Natural killer cell treated with Interleukin-12 subunit alpha and Interleukin-12 subunit beta and Interleukin-15 and Interleukin-18, amount 100 ng/mL, for 72 hours (primary cell): ENCODE data around the gene SIPA1L3. TPM values are rescaled to one million over a fixed set of nuclear protein-coding genes. Genes with fewer than 3 reads are reported as not detected.

Experiments
- ATAC-seq, 2 donors: fragments of 150-1000 bp; cut with Tn5 transposase in 1 of 2; sonication (Bioruptor Pico), chemical (Tn5 transposase) in 1 of 2; 2 replicates each; pipeline ENCODE4 v1.10.0; 2021
- DNase-seq: peaks from one replicate; pipeline ENCODE4 v3.0.0; 2022; ENCODE audit warnings: low spot score
- H3K27ac Mint-ChIP-seq, 2 donors: 1 replicate in 1 of 2; 2 replicates in 1 of 2; pipeline ENCODE4 v1.8.0; 2022; ENCODE audit warnings: mixed read lengths in 2 of 2, mild to moderate bottlenecking in 1 of 2, moderate library complexity in 1 of 2
- H3K27me3 Mint-ChIP-seq, 2 donors: 1 replicate in 1 of 2; 2 replicates in 1 of 2; pipeline ENCODE4 v1.8.0; 2022; ENCODE audit warnings: mixed read lengths in 2 of 2
- H3K36me3 Mint-ChIP-seq: one replicate; pipeline ENCODE4 v1.8.0; 2022; ENCODE audit warnings: mixed read lengths
- H3K4me1 Mint-ChIP-seq, 2 donors: 1 replicate in 1 of 2; 2 replicates in 1 of 2; pipeline ENCODE4 v1.8.0; 2022; ENCODE audit warnings: low read depth in 2 of 2, mixed read lengths in 2 of 2, mild to moderate bottlenecking in 1 of 2
- H3K4me3 Mint-ChIP-seq: one replicate; pipeline ENCODE4 v1.8.0; 2022; ENCODE audit warnings: mixed read lengths
- H3K9me3 Mint-ChIP-seq: 2 replicates; pipeline ENCODE4 v1.8.0; 2022; ENCODE audit warnings: mixed read lengths
- total RNA-seq, 2 donors: library from RNA; stranded (reverse); gene quantifications; one replicate each; pipeline ENCODE4 v1.2.3, GENCODE V29; 2022

Gene SIPA1L3
- total RNA-seq, 2 donors from 2014 or later = 16.8 to 31.0 TPM

DNA sequence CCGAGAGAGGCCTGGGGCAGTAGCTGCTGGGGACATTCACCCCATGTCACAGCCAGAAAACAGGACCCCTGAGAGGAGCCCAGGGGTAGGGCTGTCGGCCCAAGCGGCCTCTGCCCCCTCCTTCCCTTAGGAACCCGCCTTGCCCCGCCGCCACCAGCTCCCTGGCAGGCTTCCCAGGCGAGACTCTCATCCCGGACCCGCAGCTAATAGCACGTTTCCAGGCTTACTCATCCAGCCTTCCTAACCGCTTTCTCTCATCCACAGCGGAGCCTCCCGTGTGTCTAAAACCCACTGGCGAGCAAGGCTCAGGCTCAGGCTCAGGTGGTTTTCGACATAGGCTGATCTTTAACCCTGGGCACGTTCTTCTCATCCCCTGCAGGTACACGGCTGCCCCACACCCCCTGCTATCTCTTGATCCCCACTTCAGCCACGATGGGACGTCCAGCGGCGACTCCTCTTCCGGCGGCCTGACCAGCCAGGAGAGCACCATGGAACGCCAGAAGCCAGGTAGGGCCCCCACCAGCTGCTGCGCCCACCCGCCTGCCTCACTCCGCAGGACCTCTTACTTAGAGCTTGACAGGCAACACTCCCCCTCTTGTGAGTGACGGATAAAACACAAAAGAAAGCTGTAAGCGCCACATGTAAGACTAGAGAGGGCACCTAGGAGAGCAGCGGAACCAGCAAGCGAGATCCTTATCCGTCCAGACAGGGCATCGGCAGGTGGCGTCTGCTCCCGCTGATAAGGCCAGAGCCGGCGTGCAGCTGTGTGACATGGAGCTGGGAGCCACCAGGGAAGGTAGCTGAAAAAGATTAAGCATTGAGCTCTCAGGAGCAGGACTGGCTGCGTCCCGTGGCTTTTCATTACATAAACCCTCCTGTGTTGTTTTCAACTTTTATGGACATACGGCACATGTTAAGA lies 245.7 kb downstream of the SIPA1L3 start:
- Mint-ChIP-seq H3K36me3 (no peaks in the 10 kb centered on the region), H3K4me1 (peaks cover 0 to 3% of the 10 kb centered on the region in 2 donors), H3K4me3 (no peak overlapping the region), H3K9me3 (no peaks in the 10 kb centered on the region), H3K27me3 (no peaks in the 10 kb centered on the region), H3K27ac (no peak overlapping the region)
- ATAC-seq (no peak), DNase-seq (no peak)

DNA sequence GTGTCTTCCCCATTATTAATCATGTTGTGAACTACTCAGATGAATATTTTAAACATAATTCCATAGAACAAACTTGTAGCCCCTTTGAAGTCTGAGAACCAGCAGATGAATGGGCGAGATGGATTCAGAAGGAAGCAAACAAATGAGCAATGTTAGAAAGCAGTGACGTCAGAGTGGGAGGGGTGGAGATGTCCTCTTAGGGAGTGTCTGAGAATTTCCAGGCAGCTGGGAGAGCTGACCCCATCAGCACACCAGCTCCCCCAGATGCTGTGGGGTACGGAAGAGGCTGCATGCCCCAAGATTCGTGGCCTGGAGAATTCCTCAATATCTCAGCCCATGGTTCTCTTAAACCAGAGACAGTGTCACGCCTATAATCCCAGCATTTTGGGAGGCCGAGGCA lies 248.4 kb downstream of the SIPA1L3 start:
- Mint-ChIP-seq H3K9me3 (no peaks in the 10 kb centered on the region), H3K4me1 (peaks cover 0 to 3% of the 10 kb centered on the region in 2 donors), H3K4me3 (no peak overlapping the region), H3K27me3 (no peaks in the 10 kb centered on the region), H3K27ac (no peak overlapping the region), H3K36me3 (no peaks in the 10 kb centered on the region)
- DNase-seq (no peak), ATAC-seq (no peak)

GRCh38 chr19:38158730-38159129 lies 251.7 kb downstream of the SIPA1L3 start:
- Mint-ChIP-seq H3K4me3 (no peak overlapping the region), H3K4me1 (peaks cover 0 to 3% of the 10 kb centered on the region in 2 donors), H3K36me3 (no peaks in the 10 kb centered on the region), H3K27me3 (no peaks in the 10 kb centered on the region), H3K27ac (no peak overlapping the region), H3K9me3 (no peaks in the 10 kb centered on the region)
- no peak for DNase-seq
- no peak for ATAC-seq

GRCh38 chr19:38162094-38162493 lies 255.1 kb downstream of the SIPA1L3 start:
- Mint-ChIP-seq H3K4me1 (no peaks in the 10 kb centered on the region), H3K27ac (no peak overlapping the region), H3K4me3 (no peak overlapping the region), H3K36me3 (no peaks in the 10 kb centered on the region), H3K27me3 (no peaks in the 10 kb centered on the region), H3K9me3 (no peaks in the 10 kb centered on the region)
- no peak for DNase-seq
- no peak for ATAC-seq

GRCh38 chr19:38162632-38163031 lies 255.6 kb downstream of the SIPA1L3 start:
- Mint-ChIP-seq H3K4me3 (no peak overlapping the region), H3K27me3 (no peaks in the 10 kb centered on the region), H3K36me3 (no peaks in the 10 kb centered on the region), H3K27ac (no peak overlapping the region), H3K9me3 (no peaks in the 10 kb centered on the region), H3K4me1 (no peaks in the 10 kb centered on the region)
- no peak for ATAC-seq
- no peak for DNase-seq

DNA sequence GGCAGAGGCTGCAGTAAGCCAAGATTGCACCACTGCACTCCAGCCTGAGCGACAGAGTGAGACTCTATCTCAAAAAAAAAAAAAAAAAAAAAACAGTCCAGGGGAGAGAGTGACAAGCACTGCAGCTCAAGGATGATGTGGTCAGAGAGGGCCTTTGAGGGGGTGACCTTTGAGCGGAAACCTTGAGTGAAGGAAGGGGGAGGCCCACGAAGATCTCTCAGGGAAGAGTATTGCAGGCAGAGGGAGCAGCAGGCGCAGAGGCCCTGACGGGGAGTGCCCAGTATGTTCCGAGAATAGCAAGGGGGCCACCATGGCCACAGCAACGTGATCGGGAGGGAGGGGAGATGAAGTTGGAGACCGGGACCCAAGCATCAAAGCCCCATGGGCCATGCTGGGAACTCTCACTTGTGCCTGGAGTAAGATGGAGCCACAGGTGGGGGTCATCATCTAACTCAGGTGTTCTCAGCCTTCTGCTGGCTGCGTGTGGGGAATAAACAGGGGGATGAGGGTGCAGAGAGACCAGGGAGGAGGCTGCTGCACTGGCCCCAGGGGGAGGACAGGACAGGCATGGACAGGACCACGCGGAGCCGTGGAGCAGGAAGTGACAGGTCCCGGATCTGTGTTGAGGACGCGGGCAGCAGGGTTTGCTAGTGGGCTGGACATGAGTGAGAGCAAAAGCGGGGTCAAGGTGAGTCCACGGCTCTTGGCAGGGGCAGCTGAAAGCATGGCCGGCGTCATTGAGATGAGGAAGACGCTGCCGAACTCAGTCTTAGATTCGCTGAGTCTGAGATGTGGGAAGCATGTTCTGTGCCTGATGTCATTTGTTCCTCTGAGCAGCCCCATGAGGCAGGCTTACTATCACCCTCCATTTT lies 256.6 kb downstream of the SIPA1L3 start:
- Mint-ChIP-seq H3K36me3 (no peaks in the 10 kb centered on the region), H3K27me3 (no peaks in the 10 kb centered on the region), H3K4me1 (no peaks in the 10 kb centered on the region), H3K9me3 (no peaks in the 10 kb centered on the region), H3K4me3 (no peak overlapping the region), H3K27ac (no peak overlapping the region)
- DNase-seq (no peak), ATAC-seq (no peak)

DNA sequence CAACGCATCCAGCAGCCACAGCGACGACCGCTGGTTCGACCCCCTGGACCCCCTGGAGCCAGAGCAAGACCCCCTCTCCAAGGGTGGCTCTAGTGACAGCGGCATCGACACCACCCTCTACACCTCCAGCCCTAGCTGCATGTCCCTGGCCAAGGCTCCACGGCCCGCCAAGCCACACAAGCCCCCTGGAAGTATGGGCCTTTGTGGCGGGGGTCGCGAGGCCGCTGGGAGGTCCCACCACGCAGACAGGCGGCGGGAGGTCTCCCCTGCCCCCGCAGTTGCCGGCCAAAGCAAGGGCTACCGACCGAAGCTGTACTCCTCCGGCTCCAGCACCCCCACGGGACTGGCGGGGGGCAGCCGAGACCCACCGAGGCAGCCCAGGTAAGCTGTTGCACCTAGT lies 257.5 kb downstream of the SIPA1L3 start:
- no peak for DNase-seq
- no peaks in the 10 kb centered on the region for H3K36me3 Mint-ChIP-seq
- H3K27me3 Mint-ChIP-seq = no peaks in the 10 kb centered on the region

DNA sequence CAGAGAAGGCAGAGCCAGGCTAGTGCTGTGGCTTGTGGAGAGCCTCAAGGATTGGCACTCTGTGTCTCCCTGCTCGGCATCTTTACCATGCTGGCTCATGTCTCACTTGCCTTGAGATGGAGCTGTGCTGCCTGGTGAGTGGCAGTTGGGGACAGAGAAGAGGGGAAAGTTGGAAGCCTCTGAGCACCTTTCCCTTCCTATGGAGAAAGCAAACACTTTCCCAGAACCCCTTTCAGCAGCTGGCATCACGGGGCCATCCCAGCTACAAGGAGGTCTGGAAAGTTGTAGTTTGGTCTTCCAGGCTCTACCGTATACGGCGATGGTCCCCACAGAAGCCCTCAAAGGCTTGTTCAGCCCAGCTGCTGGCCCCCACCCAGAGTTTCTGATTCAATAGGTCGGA lies 258.3 kb downstream of the SIPA1L3 start:
- Mint-ChIP-seq H3K4me3 (no peak overlapping the region), H3K27ac (no peak overlapping the region), H3K27me3 (no peaks in the 10 kb centered on the region), H3K4me1 (no peaks in the 10 kb centered on the region), H3K9me3 (no peaks in the 10 kb centered on the region), H3K36me3 (no peaks in the 10 kb centered on the region)
- no peak for DNase-seq
- no peak for ATAC-seq

More for the DNA sequence above, 257.5 kb downstream of the SIPA1L3 start:
- Mint-ChIP-seq H3K4me1 (no peaks in the 10 kb centered on the region), H3K9me3 (no peaks in the 10 kb centered on the region), H3K27ac (no peak overlapping the region), H3K4me3 (no peak overlapping the region)
- no peak for ATAC-seq

DNA sequence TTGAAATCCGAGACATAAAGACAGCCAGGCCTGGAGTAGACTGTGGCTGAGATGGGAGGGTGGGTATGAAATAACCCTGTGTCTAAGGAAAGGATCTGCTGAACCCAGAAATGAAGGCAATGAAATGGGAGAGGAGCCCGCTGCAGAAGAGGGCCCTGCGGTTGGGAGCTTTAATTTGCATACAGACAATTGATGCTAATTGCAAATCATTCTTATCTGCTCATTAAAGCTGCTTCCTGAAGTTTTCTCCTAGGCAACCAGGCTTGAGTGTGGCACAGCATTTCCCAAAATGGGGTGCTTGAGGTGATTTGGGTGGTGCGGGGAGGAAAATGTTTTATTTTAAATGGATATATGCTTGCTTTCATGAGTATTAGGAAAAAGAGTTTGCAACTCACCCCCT lies 261.6 kb downstream of the SIPA1L3 start:
- H3K9me3 Mint-ChIP-seq = no peaks in the 10 kb centered on the region
- H3K4me1 Mint-ChIP-seq = peaks cover 0 to 2% of the 10 kb centered on the region in 2 donors
- H3K27ac Mint-ChIP-seq = no peak overlapping the region
- no peak overlapping the region for H3K4me3 Mint-ChIP-seq
- no peak for ATAC-seq
- no peak for DNase-seq
- H3K36me3 Mint-ChIP-seq = no peaks in the 10 kb centered on the region
- H3K27me3 Mint-ChIP-seq = no peaks in the 10 kb centered on the region

DNA sequence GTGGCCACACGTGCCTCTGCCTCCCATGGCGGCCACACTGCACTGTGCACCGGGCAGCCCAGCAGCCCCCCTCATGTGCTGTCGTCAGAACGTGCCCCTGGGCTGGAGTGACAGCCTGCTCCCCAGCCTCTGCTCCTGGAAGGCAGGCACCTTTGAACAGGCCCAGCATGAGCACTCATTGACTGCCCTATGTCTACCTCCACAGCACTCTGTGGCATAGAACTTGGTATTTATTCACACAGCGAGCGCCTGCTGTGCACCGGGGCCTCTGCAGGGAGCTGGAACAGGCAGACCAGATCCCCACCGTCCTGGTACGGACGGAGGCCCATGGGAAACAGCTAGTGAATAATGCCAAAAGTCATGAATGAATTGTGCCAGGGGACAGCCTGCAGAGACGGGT lies 263.3 kb downstream of the SIPA1L3 start:
- H3K4me1 Mint-ChIP-seq = peaks cover 0 to 3% of the 10 kb centered on the region in 2 donors
- no peaks in the 10 kb centered on the region for H3K36me3 Mint-ChIP-seq
- no peaks in the 10 kb centered on the region for H3K9me3 Mint-ChIP-seq
- DNase-seq (no peak), ATAC-seq (no peak)
- H3K27ac Mint-ChIP-seq = no peak overlapping the region
- no peaks in the 10 kb centered on the region for H3K27me3 Mint-ChIP-seq
- no peak overlapping the region for H3K4me3 Mint-ChIP-seq

- Mint-ChIP-seq H3K4me3 (no peak overlapping the region), H3K4me1 (peaks cover 0 to 3% of the 10 kb centered on the region in 2 donors), H3K36me3 (no peaks in the 10 kb centered on the region), H3K9me3 (no peaks in the 10 kb centered on the region), H3K27me3 (no peaks in the 10 kb centered on the region), H3K27ac (peak overlapping the region in 1 of 2 donors; percentile 67)
- ATAC-seq (no peak), DNase-seq (no peak)
Measured at GRCh38 chr19:38172001-38172400, 265.0 kb downstream of the SIPA1L3 start.

DNA sequence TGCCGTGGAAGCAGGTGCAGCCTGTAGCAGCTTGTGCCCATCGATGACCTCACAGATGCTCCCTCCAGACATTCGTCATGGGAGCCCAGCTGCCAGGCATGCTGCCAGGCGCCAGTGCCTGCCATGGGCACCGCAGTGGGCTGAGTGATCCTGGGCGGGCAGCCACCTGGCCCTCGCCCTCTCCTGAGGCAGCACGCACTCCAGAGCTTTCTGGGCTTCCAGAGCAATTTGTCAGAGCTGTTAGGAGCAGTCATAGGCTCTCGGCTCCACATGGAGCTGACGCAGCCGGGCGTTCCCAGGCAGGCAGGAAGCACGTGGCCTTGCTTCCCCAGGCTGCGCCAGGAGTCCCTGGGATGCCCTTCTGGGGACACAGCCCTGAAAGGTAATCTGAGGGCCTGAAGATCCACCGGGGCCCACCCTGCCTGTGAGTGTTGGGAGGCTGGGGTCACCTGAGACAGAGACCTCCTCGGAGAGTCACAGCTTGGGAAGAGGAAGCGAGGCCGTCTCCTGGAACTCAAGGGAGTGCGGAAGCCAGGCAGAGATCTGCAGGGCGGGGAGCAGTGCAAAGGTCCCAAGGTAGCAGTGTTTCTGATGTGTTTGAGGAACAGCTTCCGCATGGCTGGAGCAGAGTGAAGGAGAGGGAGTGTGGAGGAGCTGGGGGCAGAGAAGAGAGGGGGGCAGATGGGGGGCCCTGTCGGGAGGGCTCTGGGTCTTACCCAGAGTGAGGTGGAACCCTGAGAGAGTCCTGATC lies 266.5 kb downstream of the SIPA1L3 start:
- no peak for ATAC-seq
- H3K36me3 Mint-ChIP-seq = no peaks in the 10 kb centered on the region
- H3K27ac Mint-ChIP-seq = no peak overlapping the region
- H3K4me3 Mint-ChIP-seq = no peak overlapping the region
- no peaks in the 10 kb centered on the region for H3K27me3 Mint-ChIP-seq
- peaks cover 0 to 3% of the 10 kb centered on the region in 2 donors for H3K4me1 Mint-ChIP-seq
- no peak for DNase-seq
- H3K9me3 Mint-ChIP-seq = no peaks in the 10 kb centered on the region

DNA sequence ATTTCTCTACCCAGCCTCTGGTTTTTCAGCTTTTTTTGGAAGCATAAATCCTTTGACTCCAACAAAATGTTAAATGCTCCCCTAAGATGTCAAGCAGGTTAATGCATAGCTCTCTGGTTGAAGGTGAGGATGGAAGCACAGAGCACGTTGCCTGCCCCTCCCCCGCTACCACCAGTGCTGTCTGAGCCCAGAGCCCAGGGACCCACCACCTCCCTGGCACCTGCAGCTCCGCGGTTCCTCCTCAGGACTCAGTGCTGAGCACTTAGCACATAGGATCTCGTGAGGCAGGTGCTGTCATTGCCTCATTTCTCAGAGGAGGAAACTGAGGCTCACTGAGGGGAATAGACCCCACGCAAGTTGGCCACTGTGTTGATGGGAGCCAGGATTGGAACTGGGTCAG lies 268.4 kb downstream of the SIPA1L3 start:
- Mint-ChIP-seq H3K27ac (no peak overlapping the region), H3K4me3 (no peak overlapping the region), H3K4me1 (peaks cover 0 to 3% of the 10 kb centered on the region in 2 donors), H3K36me3 (peaks cover 4% of the 10 kb centered on the region), H3K9me3 (no peaks in the 10 kb centered on the region), H3K27me3 (no peaks in the 10 kb centered on the region)
- ATAC-seq = no peak
- DNase-seq = no peak
